ENCODE data around the gene NR1D1.

DNA sequence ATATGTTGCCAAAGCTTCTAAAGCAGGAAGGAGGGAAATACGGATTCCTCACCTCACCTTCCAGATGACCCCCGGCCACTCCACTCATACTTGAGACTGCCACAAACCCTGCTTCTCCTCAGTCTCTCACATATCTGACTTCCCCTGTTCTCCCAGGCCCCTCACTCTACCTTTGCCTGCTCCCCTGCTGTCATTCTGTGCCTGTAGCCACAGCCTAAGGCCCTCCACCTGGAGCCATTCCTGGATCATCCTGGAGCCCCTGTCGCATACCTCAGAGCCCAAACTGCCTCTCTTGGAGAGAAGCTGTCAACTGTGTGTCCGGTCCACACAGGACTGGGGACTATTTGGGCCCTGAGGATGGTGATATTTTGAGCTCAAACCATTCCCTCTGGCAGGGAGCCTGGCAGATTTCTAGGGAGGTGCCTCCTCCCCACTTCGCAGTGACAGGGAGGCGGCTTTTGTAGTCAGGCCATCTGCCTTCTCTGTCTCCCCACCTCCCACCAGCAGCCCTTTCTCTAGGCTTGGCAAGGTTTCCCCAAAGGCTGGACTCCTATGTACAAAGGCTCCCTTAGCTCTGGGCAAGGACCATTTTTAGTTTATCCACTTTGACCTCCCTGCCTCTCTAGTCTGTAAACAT, 43.9 kb downstream of the NR1D1 start:
- TF ChIP-seq, protein P1, sequence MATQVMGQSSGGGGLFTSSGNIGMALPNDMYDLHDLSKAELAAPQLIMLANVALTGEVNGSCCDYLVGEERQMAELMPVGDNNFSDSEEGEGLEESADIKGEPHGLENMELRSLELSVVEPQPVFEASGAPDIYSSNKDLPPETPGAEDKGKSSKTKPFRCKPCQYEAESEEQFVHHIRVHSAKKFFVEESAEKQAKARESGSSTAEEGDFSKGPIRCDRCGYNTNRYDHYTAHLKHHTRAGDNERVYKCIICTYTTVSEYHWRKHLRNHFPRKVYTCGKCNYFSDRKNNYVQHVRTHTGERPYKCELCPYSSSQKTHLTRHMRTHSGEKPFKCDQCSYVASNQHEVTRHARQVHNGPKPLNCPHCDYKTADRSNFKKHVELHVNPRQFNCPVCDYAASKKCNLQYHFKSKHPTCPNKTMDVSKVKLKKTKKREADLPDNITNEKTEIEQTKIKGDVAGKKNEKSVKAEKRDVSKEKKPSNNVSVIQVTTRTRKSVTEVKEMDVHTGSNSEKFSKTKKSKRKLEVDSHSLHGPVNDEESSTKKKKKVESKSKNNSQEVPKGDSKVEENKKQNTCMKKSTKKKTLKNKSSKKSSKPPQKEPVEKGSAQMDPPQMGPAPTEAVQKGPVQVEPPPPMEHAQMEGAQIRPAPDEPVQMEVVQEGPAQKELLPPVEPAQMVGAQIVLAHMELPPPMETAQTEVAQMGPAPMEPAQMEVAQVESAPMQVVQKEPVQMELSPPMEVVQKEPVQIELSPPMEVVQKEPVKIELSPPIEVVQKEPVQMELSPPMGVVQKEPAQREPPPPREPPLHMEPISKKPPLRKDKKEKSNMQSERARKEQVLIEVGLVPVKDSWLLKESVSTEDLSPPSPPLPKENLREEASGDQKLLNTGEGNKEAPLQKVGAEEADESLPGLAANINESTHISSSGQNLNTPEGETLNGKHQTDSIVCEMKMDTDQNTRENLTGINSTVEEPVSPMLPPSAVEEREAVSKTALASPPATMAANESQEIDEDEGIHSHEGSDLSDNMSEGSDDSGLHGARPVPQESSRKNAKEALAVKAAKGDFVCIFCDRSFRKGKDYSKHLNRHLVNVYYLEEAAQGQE (IDR thresholded peaks at IDR 0.05; ENCODE audit: insufficient read depth in 1 of 2, low read depth in 2 of 2, low read length in 2 of 2) = no peak
- no peak for TF ChIP-seq SIN3A (IDR thresholded peaks at IDR 0.05; ENCODE audit: borderline replicate concordance, insufficient read depth, low read length)

Measured in PFSK-1 (cell line).